Endometrium (tissue), 2 donors: Measurements from ENCODE around the gene SLC9A5.

ENCODE experiments used
- FAIRE-seq: peaks from 2 replicates; lab custom pipeline; 2012; peaks lifted over from hg19 to GRCh38; lab: Jason Lieb, UNC
- donor health status: control.
- donor health status: control.

SLC9A5 gene

DNA sequence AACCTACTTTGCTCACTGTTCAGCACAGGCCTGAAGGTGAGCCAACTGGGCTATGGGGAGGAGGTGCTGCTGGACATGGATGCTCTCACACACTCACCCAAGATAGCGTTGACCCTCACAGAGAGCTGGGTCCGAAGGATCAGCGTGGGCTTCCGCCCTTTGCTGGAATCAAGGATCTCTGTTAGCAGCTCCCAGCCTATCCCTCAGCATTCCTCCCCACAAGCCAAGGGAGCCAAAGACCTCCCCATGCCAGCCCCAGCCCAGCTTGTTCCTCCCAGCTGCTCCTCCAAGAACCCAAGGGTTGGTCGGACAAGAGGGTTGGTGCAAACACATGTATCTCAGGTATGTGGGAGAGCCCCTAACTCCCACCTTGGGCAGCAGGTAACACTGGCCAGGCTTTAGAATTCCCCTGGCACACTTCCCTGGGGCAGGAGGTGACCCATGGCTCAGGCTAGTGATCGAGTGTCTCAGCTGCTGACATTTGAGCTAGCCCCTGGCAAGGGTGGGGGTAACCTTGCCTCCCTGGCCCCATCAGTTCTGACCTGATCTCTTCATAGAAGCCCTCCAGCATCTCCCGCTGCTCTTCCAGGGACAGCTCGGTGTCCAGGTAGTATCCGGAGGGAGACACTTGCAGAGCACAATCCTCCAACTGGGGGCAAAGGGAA is 9.8 kb upstream of the SLC9A5 start:
- no peak for FAIRE-seq

DNA sequence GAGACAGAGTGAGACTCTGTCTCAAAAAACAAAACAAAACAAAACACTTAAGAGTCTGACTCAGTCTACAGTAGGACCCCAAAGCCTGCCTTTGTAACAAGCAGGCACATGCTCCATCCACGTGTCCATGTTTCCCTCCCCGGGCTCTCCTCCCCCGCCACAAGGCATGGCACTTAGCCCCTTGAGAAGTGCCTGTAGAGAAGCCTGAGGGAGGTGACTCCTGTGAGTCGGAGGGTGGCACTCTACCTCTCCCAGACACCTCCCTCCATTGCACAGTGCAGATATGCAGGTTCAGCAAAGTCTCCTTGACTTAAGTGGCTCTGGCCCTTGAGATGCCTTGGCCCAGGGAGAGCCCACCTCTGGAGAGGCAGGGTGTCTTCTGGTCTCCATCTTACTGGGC is 8.3 kb upstream of the SLC9A5 start:
- no peak for FAIRE-seq

DNA sequence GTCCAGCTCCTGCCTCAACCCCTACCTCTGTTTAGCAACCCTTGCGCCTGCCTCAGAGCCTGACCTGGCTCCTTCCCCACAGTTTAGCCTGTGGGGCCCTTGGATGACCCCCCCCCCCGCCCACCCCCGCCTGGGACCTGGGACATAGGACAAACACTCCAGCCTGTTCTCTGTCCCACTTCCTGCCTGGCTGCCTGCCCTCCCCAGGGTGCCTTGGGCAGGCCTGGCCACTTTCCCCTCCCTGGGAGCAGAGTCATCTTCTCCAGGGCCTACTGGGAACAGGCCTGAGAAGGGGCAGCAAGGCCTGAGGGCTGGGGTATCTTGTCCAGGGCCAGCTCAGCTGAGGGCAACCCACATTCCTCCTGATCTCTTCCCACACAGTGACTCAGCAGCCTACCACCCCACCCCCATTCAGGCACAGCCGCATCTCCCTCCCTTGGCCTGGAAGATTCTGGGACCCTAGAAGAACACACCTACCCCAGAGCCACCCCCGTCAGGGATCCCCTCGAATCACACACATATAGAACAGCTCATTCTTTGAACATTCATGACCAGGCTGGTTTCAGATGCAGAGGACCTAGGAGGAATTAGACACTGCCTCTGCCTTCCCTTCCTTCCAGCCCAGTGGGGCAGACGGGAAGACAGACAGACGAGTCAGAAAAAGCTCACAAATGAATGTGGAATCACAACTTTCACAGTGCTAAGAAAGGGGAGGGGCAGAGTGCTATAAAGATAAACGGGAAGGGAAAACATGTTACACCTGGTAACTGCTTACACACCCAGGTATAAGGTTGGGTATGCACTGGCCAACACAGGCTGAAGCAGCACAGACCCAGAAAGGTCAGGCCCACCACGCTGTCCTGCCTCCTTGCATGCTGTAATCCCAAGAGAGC is 7.5 kb upstream of the SLC9A5 start:
- FAIRE-seq: no peak

DNA sequence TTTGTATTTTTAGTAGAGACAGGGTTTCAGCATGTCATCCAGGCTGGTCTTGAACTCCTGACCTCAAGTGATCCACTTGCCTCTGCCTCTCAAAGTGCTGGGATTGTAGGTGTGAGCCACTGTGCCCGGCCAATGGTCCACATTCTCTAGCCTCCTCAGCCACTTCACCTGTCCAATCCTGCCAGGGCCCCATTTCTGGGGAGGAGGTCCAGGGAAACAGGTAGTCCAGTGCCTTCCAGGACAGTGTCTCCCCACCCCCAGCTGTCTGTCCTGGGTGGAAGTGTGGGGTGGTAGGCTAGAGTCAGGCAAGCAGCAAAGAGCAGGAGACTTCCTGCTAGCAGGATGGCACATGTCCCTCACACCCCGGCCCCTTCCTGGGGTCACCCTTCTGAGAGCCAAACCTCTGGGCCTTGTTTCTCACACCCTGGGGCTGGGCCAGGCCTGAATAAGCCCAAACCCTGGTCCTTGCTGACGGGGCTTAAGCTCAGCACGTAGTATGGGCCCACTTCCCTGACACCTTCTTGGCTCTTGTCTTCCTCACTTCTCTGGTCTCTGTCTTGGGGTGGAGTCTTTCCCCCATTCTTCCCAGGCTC is 6.5 kb upstream of the SLC9A5 start:
- FAIRE-seq: no peak

DNA sequence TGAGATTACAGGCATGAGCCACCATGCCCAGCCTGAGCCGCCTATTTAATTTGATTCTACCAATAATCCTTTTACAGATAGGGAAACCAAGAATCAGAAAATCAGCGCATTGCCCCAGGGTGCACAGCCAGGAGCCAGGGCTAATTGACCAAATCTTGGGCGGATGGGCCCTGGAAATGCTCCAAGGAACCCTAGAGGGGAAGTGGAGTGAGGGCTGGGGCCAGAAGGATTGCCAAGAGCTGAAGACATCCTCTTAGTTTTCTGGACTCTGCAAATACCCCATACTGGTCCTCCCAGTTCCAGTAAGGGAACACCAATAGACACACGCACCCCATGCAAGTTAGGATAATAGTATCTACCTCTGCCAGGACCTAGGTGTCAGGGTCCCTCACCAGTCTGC is 5.3 kb upstream of the SLC9A5 start:
- no peak for FAIRE-seq

DNA sequence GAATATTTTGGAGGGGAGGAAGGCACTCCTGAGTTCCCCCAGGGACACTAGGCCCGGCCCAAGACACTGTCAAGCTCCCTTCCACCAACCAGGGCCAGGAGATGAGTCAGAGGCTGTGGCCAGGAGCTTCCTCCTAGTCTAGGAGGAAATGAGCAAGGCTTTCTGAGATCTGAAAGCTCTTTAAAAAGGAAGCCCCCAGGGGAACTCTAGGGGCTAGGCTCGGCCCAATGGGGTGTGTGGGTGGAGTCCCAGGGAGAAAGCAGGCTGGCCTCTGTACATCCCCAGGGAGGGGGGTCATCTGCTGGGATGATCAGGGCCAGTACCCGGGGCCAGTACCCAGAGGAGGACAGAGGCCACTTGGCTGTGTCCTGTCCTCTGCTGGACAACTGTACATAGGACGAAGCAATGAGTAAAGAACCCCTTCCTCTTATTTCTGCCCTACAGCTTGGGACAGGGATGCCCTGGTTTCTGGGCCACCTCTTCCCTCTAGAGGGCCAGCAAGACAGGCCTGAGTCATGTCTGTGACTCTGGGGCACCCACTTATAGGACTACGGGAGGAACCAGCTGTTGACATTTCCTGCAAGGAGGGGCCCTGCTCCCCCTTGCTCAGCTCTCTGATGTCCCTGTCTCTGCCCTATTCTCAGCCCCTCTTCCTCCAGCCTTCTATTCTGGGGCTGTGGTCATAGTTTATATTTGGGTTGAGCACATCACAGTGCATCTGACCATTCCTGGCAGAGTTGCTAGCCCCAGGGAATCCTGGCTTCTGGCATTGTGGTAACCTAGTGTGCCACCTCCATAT is 4.2 kb upstream of the SLC9A5 start:
- FAIRE-seq: no peak

DNA sequence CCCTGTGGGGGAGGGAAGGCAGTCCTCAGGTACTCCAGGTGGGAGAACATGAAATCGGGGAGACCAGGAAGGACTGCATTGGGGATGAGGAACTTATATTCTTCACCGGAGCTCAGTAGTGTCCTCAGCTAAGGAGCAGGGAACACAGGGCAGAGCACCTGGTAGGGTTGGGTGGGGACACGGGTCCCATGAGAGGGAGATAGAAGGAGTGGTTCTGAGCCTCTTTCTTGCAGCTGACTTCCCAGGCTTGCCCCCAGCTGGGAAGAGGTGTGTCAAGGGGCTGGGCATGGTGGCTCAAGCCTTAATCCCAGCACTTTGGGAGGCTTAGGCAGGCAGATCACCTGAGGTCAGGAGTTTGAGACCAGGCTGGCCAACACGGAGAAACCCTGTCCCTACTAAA is 3.6 kb upstream of the SLC9A5 start:
- no peak for FAIRE-seq

DNA sequence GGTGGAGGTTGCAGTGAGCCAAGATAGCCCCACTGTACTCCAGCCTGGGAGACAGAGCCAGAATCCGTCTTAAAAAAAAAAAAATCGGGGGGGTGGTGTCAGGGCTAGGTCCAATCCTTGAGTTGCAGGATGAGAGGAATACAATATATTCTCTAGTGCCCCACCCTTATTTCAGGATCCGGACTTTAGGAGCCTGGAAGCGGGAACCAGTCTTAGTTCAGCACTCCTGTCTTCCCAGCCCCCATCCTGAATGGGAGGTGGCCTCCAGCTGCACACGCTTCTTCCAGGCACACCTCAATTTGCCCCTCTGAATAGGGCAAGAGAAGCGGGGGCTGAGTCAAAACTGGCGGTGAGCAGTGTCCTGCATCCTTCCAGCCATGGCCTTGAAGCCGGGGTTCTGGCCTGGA is 3.1 kb upstream of the SLC9A5 start:
- FAIRE-seq: no peak

DNA sequence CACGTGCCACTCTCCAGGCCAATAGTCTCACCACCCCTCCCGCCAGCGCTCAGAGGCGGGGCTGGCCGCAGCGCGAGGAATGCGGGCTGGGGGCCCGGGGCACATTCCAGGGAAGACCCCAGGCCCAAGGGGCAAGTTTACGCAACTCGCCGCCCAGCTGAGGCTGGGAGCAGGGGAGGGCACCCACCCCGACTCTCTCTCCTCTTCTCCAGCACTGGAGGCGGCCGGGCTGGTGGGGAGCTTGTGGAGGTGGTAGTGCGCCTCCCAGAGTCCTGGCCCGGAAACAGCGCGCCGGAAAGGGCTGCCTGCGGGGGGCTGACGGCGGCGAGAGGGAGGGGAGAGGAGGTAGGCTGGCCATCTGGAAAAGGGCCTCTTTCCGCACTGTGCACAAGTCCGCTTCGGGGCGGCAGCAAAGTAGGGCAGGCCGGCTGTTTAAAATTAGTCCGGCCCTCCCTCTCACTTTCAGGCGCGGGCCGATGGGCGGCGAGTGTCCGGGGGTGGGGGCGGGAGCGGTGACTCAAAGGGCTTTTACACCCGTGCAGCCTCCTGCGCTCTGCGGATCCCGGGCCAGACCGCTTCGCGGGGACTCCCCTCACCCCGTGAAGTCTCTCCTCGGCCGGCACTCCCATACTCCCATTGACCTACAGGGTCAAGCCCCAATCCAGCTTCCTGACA is 2.6 kb upstream of the SLC9A5 start:
- no peak for FAIRE-seq

DNA sequence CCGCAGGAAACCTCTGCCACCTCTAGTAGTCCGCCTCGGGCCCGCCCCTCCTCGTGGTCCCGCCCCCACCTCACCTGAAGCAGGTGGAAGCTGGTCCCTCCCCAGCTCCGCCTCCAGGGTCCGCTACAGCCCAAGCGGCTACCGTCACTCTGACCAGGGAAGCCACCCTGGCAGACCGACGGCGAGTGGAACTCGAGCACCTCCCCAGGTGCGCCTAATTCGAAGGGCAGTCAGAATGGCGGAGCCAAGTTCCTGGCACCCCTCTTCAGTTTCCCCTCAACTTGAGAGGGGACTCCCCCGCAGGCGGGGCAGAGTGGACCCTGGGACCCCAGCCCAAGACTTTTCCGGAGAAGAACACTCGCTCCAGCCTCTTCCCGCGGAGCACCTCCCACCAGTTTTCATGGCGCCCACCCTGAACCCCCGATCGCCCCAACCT is 2.0 kb upstream of the SLC9A5 start:
- no peak for FAIRE-seq

DNA sequence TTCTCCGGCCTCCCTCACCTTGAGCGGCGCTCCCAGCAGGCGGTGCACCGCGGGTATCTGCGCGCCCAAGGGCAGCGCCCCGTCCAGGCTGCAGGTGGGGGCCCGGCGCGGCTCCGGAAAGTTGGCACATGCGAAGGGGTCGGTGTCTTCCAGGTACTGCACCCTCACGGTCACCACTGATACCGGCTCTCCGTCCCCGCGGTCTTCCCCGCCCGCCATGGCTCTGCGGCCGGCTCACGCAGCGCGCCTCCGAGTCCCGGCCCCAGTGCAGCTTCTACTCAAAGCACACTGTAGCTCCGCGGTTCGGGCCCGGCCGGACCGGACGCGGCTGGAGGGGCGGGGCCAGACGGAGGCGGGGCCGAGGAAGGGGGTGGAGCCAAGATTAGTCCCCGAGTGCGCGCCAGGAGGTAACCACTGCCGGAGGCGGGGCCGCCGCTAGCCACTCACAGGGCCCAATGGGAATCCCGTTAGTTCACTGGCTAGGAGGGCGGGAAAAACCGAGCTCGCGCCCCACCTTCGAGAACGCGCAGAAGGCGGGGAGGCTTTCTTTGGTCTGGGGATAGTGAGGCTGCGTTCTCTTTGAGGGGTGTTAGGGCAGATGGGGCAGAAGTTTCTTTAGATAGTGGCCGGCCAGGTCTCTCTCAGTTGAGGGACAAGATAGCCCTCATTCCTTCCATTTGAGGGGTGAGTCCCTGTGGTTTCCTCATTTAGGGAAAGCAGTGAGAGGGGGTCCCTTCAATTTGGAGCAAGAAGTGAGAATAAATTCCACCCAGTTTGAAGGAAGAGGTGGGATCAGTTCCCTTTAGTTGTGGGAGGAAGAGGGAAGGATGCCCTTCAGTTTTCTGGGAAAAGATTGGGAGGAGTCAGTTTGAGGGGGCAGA is 1.3 kb upstream of the SLC9A5 start, which contains the start of gene FHOD1:
Gene FHOD1, minus strand, starts transcription at position 290 of the 881 bp plus-strand sequence. Its CDS starts 71 bp downstream, at position 219.
- peak; percentile 84 for FAIRE-seq

DNA sequence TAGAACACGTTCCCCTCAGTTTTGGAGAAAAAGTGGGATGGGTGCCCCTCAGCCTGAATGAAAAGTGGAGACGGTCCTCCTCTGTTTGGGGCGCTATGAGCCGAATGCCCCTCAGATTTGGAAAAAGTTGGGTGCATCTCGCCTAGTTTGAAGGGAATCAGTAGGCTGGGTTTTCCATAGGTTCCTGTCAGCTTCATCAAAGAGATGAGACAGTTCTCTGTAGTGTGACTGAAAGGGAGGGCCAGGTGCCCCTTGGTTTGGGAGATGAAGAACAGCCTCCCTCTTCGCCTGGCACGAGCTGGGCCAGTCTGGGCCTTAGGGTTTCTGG is 742 bp upstream of the SLC9A5 start:
- no peak for FAIRE-seq

DNA sequence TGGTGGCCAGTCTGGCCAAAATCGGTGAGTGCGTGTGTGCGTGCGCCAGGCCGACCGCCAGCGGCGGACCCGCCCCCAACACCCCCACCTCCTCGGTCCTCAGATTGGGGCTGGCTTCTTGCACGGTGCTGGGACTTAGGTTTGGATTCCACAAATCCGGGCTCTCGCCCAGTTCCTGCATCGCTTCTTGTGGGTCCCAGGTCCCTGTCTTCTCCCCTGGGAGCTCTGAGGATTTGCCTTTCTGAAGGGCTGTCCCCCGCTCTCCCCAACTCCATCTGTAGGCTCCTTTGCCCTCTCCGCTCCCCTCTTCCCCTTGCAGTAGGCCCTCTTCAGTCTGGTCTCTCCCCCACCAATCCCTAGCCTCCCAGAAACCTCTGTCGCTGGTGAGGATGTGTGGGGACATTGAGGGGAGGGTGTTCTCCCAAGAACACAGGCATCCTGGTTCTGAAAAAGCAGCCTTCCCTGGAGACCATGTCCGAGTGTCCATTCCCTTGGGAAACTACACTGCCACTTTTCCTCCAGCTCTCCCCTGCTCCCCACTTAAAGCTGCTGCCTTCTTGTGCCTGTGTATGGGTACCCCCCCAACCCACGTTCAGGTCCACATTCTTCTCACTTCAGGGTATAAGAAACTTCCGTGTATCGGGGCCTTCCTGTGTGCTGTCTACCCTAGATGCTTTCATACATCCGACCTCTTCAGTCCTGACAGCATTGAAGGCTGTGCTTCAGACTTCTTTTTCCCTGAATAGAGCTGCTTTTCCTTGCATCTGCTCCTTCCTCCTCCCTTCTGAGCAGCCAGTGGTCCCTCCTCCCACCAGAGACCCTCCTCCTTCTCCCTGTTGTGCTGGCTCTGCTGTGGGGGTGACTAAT is 632 bp downstream of the SLC9A5 start:
- FAIRE-seq: no peak

DNA sequence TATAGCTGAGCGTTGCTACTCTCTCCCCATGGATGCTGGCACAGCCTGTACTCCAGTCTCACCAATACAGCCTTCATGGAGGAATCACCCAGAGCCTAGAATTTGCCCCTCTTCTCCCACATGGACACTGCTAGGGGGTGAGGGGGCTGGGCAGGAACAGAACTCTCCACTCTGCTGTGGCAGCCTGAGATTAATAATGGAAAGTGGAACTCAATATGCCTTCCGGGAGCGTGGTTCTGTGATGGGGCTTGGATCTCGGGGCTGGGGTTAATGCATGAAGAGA is 1.2 kb downstream of the SLC9A5 start:
- no peak for FAIRE-seq

DNA sequence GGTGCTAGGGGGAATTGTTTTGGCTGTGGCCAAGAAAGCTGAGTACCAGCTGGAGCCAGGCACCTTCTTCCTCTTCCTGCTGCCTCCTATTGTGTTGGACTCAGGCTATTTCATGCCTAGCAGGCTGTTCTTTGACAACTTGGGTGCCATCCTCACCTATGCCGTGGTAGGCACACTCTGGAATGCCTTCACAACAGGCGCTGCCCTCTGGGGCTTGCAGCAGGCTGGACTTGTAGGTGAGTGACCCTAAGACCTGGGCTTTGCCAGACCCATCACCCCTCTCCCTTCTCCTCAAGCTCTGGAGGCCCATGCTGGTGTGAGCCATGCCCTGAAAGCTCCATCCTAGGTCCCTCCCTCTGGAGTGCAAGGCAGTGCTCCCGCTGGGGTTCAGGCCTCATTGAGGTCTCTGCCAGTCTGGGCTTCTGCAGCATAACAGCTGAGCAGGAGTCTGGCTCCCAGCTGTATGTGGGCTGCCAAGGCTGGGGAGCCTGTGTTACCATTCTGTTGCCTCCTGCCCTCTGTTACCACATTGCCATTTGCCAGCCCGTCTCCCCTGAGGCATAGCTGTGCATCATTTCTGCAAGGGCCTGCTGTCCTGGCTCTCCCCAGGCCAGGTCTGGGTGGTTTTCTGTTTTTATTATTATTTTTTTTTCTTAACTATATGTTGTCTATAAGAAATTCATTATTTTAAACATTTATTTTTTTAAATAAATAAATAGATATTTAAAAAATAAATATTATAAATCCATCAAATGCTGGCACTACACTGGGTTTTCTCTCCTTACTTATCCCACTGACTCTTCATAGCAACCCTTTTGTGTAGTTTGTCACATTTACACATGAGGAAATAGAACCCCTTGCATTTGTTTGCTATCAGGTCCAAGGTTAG is 4.1 kb downstream of the SLC9A5 start:
- FAIRE-seq: no peak

DNA sequence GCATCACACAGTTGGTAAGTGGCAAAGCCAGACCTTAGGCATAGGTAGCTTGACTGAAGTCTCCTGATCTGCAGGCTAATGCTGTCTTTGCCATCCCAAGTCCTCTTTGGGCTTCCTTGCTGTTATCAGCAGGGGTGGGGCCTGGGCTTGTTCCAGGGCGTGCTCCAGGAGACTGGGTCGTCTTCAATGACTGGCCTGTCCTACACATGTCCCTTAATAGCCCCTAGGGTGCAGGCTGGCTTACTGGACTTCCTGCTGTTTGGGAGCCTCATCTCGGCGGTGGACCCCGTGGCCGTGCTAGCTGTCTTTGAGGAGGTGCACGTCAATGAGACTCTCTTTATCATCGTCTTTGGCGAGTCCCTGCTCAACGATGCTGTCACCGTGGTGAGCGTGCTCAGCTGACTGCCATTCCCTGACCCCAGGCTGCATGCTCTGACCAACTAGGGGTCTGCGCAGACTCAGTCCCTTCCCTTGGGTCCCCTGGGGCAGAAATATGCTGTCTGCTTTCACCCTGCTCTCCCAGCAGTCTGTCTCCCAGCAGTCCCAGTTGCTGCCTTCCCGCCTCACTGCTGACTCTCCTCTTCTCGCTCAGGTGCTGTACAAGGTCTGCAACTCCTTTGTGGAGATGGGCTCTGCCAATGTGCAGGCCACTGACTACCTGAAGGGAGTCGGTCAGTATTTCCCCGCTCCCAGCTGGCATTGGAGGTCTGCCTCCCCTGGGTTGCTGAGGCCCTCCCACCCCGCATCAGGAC is 6.2 kb downstream of the SLC9A5 start:
- no peak for FAIRE-seq

DNA sequence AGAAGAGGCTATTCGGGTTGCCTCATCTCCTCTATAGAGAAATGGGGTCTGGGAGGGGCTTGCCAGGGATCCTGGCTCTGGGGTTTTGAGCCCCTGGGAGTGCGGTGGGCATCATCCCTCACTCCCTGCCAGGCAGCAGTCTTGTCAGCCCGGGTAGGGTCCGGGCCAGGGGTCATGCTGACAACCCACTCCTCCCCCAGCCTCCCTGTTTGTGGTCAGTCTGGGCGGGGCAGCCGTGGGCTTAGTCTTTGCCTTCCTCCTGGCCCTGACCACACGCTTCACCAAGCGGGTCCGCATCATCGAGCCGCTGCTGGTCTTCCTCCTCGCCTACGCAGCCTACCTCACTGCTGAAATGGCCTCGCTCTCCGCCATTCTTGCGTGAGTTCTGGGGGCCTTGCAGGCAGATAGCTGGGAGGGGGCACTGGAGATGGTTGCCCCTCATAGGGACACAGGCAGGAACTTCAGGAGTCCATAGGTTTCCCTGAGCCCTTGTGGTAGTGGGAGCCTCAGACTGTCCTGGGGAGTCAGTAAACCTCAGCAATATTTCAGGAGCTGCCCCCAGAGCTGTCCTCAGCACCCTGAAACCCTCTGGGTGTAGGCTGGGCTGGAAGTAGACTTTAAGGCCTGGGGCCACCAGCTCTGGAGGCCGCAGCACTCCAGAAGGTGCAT is 6.9 kb downstream of the SLC9A5 start:
- no peak for FAIRE-seq
